ENCODE results near the gene PRKAA1.

The PRKAA1 gene

DNA sequence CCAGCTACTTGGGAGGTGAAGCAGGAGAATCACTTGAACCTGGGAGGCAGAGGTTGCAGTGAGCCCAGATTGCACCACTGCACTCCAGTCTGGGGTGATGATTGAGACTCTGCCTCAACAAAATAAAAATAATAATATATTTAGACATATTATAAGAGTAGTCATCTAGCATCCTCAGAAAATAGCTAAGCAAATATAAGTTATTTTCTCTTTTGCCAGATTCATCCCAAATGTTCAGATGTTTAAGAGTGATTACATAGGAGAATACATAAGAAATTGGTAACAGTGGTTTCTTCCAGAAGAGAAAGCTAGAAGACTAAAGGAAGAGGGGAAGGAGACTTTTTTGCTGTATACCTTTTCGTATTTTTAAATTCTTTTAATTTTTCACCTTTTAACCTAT, 20.0 kb downstream of the PRKAA1 start:
- in situ Hi-C loops (cut with MboI; ENCODE audit: low pct_unique_long_range_greater_than_20kb, low sequenced_read_pairs, unreplicated experiment) = no loop called here
- TF ChIP-seq, protein P1, sequence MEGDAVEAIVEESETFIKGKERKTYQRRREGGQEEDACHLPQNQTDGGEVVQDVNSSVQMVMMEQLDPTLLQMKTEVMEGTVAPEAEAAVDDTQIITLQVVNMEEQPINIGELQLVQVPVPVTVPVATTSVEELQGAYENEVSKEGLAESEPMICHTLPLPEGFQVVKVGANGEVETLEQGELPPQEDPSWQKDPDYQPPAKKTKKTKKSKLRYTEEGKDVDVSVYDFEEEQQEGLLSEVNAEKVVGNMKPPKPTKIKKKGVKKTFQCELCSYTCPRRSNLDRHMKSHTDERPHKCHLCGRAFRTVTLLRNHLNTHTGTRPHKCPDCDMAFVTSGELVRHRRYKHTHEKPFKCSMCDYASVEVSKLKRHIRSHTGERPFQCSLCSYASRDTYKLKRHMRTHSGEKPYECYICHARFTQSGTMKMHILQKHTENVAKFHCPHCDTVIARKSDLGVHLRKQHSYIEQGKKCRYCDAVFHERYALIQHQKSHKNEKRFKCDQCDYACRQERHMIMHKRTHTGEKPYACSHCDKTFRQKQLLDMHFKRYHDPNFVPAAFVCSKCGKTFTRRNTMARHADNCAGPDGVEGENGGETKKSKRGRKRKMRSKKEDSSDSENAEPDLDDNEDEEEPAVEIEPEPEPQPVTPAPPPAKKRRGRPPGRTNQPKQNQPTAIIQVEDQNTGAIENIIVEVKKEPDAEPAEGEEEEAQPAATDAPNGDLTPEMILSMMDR (IDR thresholded peaks at IDR 0.05; ENCODE audit: extremely low read depth, insufficient read depth, missing control alignments) = no peak
- DNase-seq (ENCODE audit: low spot score) = no peak

DNA sequence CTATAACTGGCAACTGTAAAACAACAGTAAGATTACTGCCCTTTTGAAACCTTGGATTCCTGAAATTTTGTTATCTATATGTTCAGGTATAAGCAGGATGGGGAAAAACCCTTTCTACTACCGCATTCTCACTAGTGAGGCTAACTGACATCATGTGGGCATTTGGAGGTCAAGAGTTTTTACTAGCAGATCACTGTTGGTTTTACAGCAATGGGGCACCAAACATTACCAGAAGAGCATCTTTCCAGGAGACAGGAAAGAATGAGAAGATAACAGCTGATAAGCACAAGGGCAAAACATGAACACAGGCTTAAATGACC, 21.6 kb downstream of the PRKAA1 start:
- no peak for DNase-seq (ENCODE audit: low spot score)
- in situ Hi-C loops (cut with MboI; ENCODE audit: low pct_unique_long_range_greater_than_20kb, low sequenced_read_pairs, unreplicated experiment) = no loop called here
- TF ChIP-seq, protein P1 (IDR thresholded peaks at IDR 0.05; ENCODE audit: extremely low read depth, insufficient read depth, missing control alignments) = no peak

DNA sequence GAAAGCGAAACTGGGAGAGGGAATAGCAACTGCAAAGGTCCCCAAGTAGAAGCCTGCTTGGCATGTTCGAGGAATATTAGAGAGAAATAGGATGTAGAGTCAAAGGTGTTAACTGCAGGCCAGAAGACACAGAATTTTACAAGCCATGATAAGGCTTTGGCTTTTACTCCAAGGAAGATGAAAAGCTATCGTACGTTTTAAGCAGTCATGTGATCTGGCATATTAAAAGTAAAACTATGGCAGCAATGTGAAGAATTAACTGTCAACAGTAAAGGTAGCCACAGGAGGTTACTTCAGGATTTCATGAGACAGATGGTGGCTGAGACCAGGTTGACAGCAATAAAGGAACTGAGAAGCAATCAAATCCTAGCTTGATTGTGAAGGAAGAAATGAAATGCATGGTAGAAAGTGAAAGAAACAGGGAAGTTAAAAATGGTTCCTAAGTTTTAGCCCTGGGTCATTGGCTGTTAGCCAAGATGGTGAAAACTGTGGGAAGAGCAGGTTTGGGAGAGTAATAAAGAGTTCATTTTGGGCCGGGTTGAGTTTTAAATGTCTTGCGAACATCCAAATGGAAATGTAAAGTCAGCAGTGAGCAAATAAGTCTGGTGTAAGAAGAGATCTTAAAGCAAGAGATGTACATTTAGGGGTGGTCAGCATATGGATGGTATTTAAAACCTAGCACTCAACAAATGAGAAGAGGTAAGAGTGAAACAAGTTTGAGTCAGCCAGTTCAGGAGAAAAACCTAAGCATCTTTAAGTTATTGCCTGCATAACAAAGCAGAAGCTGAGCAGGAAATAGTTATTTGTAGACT, 22.1 kb downstream of the PRKAA1 start:
- in situ Hi-C loops (cut with MboI; ENCODE audit: low pct_unique_long_range_greater_than_20kb, low sequenced_read_pairs, unreplicated experiment) = no loop called here
- TF ChIP-seq, protein P1 (IDR thresholded peaks at IDR 0.05; ENCODE audit: extremely low read depth, insufficient read depth, missing control alignments) = no peak
- DNase-seq (ENCODE audit: low spot score) = no peak

DNA sequence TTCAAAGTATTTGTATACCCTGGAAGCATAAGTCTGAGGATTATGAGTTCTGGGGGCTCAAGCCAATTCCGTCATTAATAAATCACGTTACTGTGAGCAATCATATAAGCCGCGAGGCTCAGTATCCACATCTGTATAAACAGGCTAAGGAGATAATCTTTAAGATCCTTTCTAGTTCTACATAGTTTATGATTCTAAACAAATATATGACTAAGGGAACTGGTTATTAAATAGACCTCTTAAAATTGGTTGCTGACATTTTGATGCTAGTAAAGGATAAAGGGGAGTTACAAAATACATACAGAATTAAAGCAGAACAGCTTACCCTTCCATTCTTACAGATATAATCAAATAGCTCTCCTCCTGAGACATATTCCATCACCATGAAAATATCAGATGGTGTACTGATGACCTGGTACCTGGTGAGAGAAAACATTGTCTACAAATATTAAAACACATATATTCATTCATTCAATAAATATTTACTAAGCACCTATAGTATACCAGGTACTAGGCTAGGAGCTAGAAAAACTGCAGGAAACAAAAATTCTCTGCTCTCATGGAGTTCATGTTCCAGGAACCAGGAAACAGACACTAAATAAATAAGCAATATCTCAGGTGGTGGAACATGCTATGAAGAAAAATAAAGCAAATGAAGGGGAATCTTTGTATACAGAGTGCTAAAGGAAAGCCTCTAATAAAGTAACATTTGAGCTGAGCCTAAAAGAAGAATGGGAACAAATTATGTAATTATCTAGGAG, 22.9 kb downstream of the PRKAA1 start:
- in situ Hi-C loops (cut with MboI; ENCODE audit: low pct_unique_long_range_greater_than_20kb, low sequenced_read_pairs, unreplicated experiment) = no loop called here
- TF ChIP-seq, protein P1 (IDR thresholded peaks at IDR 0.05; ENCODE audit: extremely low read depth, insufficient read depth, missing control alignments) = no peak
- DNase-seq (ENCODE audit: low spot score) = no peak

DNA sequence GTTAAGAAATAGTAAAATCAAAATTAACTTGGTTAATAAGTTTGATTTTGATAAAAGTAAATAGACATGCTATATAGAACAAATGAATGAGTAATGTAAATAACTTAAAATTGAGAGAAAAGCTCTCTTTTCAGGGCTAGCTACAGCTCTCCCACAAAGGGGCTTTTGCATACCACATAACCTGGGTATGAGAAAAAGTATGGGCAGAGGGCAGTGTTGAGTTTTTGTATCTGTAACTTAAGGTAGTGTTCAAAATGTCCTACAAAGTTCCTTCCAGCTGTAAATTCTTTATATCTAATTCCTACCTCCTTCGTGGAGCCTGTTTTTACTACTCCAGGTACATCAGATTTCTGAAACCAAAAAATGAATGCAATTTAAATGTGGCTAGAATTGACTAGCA, 23.6 kb downstream of the PRKAA1 start:
- in situ Hi-C loops (cut with MboI; ENCODE audit: low pct_unique_long_range_greater_than_20kb, low sequenced_read_pairs, unreplicated experiment) = no loop called here
- TF ChIP-seq, protein P1 (IDR thresholded peaks at IDR 0.05; ENCODE audit: extremely low read depth, insufficient read depth, missing control alignments) = no peak
- no peak for DNase-seq (ENCODE audit: low spot score)

DNA sequence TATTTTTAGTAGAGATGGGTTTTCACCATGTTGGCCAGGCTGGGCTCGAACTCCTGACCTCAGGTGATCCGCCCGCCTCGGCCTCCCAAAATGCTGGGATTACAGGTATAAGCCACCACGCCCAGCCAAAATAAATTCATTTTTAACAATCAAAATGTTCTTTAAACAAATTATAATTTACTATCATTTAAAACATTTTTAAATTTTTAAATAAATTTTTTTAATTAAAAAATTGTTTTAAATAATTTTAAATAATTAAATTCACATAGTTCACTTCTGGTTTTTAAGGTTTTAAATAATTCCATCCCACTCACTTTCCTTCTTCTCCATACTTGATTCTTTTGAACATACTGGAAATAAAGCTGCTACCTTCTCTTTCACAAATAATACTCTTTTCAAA, 27.4 kb downstream of the PRKAA1 start:
- TF ChIP-seq, protein P1 (IDR thresholded peaks at IDR 0.05; ENCODE audit: extremely low read depth, insufficient read depth, missing control alignments) = no peak
- in situ Hi-C loops (cut with MboI; ENCODE audit: low pct_unique_long_range_greater_than_20kb, low sequenced_read_pairs, unreplicated experiment) = no loop called here
- DNase-seq (ENCODE audit: low spot score) = no peak

All from GM13977 (cell line).